K562 (cell line): Measurements from ENCODE around the gene STUB1. TPM values are rescaled to one million over a fixed set of nuclear protein-coding genes. Genes with fewer than 3 reads are reported as not detected.
A peak's percentile ranks its signal among the peaks of the same experiment; 100 is the strongest.

ENCODE experiments used
- CLOCK ChIP-seq: fragments of 250-450 bp; sonication (Bioruptor Pico); IDR thresholded peaks from 2 replicates; pipeline ENCODE4 v1.4.0; 2020; ENCODE audit warnings: mild to moderate bottlenecking, moderate library complexity, borderline replicate concordance
- CREB1 ChIP-seq, 2 experiments: sonication (generic) in 1 of 2; formaldehyde crosslinking in 1 of 2; IDR thresholded peaks; 2 replicates each; pipeline versions ENCODE4 v1.6.1 to v1.8.0; 2012 to 2022; ENCODE audit warnings: inconsistent platforms in 1 of 2, mild to moderate bottlenecking in 1 of 2, missing genetic modification reagents in 1 of 2, moderate library complexity in 1 of 2
- GABPB2 ChIP-seq: fragments of 250-450 bp; sonication (Bioruptor Pico); conservative IDR thresholded peaks from 2 replicates; pipeline ENCODE4 v1.5.1; 2021; ENCODE audit warnings: mild to moderate bottlenecking
- KDM4B ChIP-seq, 2 experiments: fragments of 450-650 bp in 1 of 2; sonication (generic) in 1 of 2; IDR thresholded peaks; 2 replicates each; pipeline ENCODE4 v1.6.1; 2016 to 2017; ENCODE audit warnings: borderline replicate concordance in 2 of 2, antibody characterized with exemption in 1 of 2, low read depth in 1 of 2, mild to moderate bottlenecking in 1 of 2
- LCOR ChIP-seq: sonication (generic); formaldehyde crosslinking; IDR thresholded peaks from 2 replicates; pipeline ENCODE4 v1.8.0; 2022; ENCODE audit warnings: mild to moderate bottlenecking, missing genetic modification reagents
- TBP ChIP-seq: optimal IDR thresholded peaks from 2 replicates; pipeline ENCODE3; 2011; ENCODE audit warnings: low read depth, low read length, improper control_type of control experiment
- XRCC3 ChIP-seq: fragments of 450-650 bp; IDR thresholded peaks from 2 replicates; pipeline ENCODE4 v1.6.1; 2017; ENCODE audit warnings: mild to moderate bottlenecking, moderate library complexity
- ZBTB5 ChIP-seq: fragments of 450-650 bp; IDR thresholded peaks from 2 replicates; pipeline ENCODE4 v1.6.1; 2017; ENCODE audit warnings: antibody characterized with exemption
- ZNF175 ChIP-seq: fragments of 200-800 bp; sonication (Bioruptor generic); IDR thresholded peaks from 2 replicates; pipeline ENCODE4 v1.6.1; 2016; ENCODE audit warnings: low read depth, mild to moderate bottlenecking, missing genetic modification characterization, missing compliant biosample characterization
- ZNF408 ChIP-seq: fragments of 250-450 bp; sonication (Bioruptor Pico); IDR thresholded peaks from 2 replicates; pipeline ENCODE4 v1.4.0; 2020; ENCODE audit warnings: low read depth, mild to moderate bottlenecking, moderate library complexity
- polyA plus RNA-seq, 8 experiments: library from polyadenylated mRNA; depleted of rRNA in 4 of 8; stranded (reverse) in 5 of 8; unstranded in 3 of 8; fragments of >200 nt; fragmentation: Nextera tagmentation in 2 of 8; fragmentation: Illumina TruSeq in 1 of 8; extraction: Ambion mirVana in 2 of 8; extraction: Trizol in 1 of 8; gene quantifications; 2 replicates each; pipeline versions ENCODE4 v1.2.1 to v1.2.3, GENCODE V29; 2011 to 2014; ENCODE audit warnings: inconsistent platforms in 1 of 8, missing spikeins in 1 of 8
- total RNA-seq, 7 experiments: library from RNA; depleted of rRNA in 6 of 7; stranded (reverse); fragments of >200 nt in 6 of 7; fragmentation: Illumina TruSeq in 2 of 7; extraction: Trizol in 2 of 7; gene quantifications; 2 replicates each; pipeline versions ENCODE4 v1.2.1 to v1.2.3, GENCODE V29; 2011 to 2021; ENCODE audit warnings: low replicate concordance in 1 of 7

The STUB1 gene
- total and polyA plus RNA-seq, 9 of the 15 experiments (the other 6 are each of a cell fraction or from before 2014, with no cell fraction given): 10.6 to 251 (median 152) TPM

- TF ChIP-seq CREB1 (IDR thresholded peaks at IDR 0.05): peak; percentile 62
- peak; percentile 81 for TF ChIP-seq CREB1 (CRISPR knock-in tag; IDR thresholded peaks at IDR 0.05)
- TF ChIP-seq CLOCK (CRISPR knock-in tag): no peak
- no peak for TF ChIP-seq XRCC3
- peak; percentile 75; the same call in 1 of the 2 replicates for TF ChIP-seq LCOR (CRISPR knock-in tag)
- TF ChIP-seq ZBTB5: peak; percentile 85
- TF ChIP-seq KDM4B (IDR thresholded peaks at IDR 0.05; ENCODE audit: borderline replicate concordance in 2 of 2, low read depth in 1 of 2): 0 out of 4 replicates have a peak, but pooled peaks of 1 of the 2 experiments have one; percentile 27
- no peak for TF ChIP-seq GABPB2
- TF ChIP-seq TBP: peak; percentile 100
- TF ChIP-seq ZNF175 (CRISPR knock-in tag): no peak; the same call in 1 of the 2 replicates
- TF ChIP-seq ZNF408 (CRISPR knock-in tag): no peak
These were observed 43.8 kb upstream of the STUB1 start, which contains the start of gene METTL26 (continued) for GRCh38 chr16:636206-637080.
